ENCODE results near the gene CRBN.

DNA sequence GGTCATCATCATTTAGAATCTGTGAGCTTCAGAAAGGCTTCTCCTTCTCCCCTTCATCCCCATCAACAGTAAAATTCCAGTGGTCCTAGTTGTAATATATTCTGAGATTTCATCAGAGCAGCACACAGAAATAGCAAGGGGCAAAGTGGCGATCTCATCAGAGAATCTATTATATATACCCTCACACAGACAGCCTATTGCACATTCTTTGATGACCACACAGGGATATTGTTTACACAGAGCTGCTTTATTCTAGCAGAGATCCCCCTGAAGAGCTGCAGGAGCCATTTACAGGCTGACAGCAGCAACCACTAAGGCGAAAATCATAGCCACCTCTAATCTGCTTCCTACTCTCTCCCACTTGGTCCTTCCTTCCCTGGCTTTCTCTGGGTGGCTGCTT lies 42.0 kb upstream of the CRBN start:
- TF ChIP-seq POLR2A (IDR thresholded peaks at IDR 0.05; ENCODE audit: low read depth, low read length) (no peak), POLR2AphosphoS5 (IDR thresholded peaks at IDR 0.05; ENCODE audit: low read depth, low read length) (no peak)
